Muscle layer of colon (tissue), 2 donors: ENCODE results near the gene ULK1.

Experiments used
- H3K27ac ChIP-seq: one replicate; pipeline ENCODE4 v1.7.0; 2013; ENCODE audit warnings: low read depth, mild to moderate bottlenecking, low read length, moderate library complexity
- H3K27me3 ChIP-seq, 2 donors: one replicate each; pipeline ENCODE4 v1.7.0; 2013; ENCODE audit warnings: low read length in 2 of 2, mild to moderate bottlenecking in 2 of 2; ENCODE audit not compliant: insufficient read depth in 2 of 2, control insufficient read depth in 1 of 2
- H3K36me3 ChIP-seq: one replicate; pipeline ENCODE4 v1.7.0; 2013; ENCODE audit warnings: mild to moderate bottlenecking, low read length; ENCODE audit not compliant: insufficient read depth
- H3K4me1 ChIP-seq: one replicate; pipeline ENCODE4 v1.7.0; 2013; ENCODE audit warnings: mild to moderate bottlenecking, low read length; ENCODE audit not compliant: insufficient read depth
- H3K4me3 ChIP-seq, 2 donors: one replicate each; pipeline ENCODE4 v1.7.0; 2013; ENCODE audit warnings: low read length in 2 of 2, low read depth in 1 of 2, mild to moderate bottlenecking in 1 of 2, moderate library complexity in 1 of 2
- H3K9ac ChIP-seq: one replicate; pipeline ENCODE4 v1.7.0; 2013; ENCODE audit warnings: low read length
- H3K9me3 ChIP-seq: one replicate; pipeline ENCODE4 v1.7.0; 2013; ENCODE audit warnings: mild to moderate bottlenecking, low read length
- donor health status: abdominal sarcoma.
- donor health status: Adenocarcinoma of cecum.

ULK1 gene

DNA sequence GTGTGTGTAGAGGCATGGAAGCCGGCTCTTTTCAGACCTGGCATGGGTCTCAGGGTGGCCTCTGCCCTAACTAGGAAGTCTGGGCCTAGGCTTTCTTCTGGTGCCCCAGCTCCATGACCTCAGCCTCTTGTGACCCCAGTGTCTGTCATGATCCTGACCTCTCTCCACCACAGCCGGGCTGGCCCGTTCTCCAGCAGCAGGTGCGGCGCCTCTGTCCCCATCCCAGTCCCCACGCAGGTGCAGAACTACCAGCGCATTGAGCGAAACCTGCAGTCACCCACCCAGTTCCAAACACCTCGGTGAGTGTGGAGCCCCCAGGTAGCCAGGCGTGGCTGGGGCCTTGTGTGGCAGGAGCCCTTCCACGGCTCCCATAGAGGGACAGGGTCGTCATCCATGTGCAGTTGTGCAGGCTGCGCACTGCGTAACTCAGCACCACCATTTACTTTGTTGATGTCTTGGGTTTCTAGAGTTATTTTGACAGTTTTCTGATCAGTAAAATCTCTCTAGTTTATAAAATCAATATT, 19.8 kb downstream of the ULK1 start:
- Histone ChIP-seq H3K27me3 (no peaks in the 10 kb centered on the region), H3K4me3 (no peak overlapping the region), H3K9me3 (no peaks in the 10 kb centered on the region), H3K4me1 (peaks cover 15% of the 10 kb centered on the region), H3K36me3 (peaks cover 61% of the 10 kb centered on the region), H3K9ac (no peak overlapping the region), H3K27ac (no peak overlapping the region)

GRCh38 chr12:131915000-131915689, 20.7 kb downstream of the ULK1 start:
- peaks cover 59% of the 10 kb centered on the region for H3K36me3 ChIP-seq
- H3K4me1 ChIP-seq: peaks cover 15% of the 10 kb centered on the region
- H3K4me3 ChIP-seq: no peak overlapping the region
- H3K9me3 ChIP-seq: no peaks in the 10 kb centered on the region
- H3K27ac ChIP-seq: no peak overlapping the region
- H3K27me3 ChIP-seq: no peaks in the 10 kb centered on the region
- H3K9ac ChIP-seq: no peak overlapping the region

DNA sequence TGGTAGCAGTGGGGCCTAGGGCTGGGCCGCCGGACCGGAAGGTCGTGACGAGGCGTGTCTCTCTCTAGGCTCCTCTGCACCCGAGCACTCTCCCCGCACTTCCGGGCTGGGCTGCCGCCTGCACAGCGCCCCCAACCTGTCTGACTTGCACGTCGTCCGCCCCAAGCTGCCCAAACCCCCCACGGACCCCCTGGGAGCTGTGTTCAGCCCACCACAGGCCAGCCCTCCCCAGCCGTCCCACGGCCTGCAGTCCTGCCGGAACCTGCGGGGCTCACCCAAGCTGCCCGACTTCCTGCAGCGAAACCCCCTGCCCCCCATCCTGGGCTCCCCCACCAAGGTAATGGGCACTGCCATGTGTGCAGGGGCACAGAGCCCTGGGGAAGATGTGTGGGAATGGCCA, 21.4 kb downstream of the ULK1 start:
- H3K9ac ChIP-seq: no peak overlapping the region
- H3K4me1 ChIP-seq: peaks cover 15% of the 10 kb centered on the region
- no peak overlapping the region for H3K27ac ChIP-seq
- no peaks in the 10 kb centered on the region for H3K9me3 ChIP-seq
- peaks cover 56% of the 10 kb centered on the region for H3K36me3 ChIP-seq
- no peak overlapping the region for H3K4me3 ChIP-seq
- H3K27me3 ChIP-seq: no peaks in the 10 kb centered on the region

- Histone ChIP-seq H3K9ac (no peak overlapping the region), H3K4me3 (no peak overlapping the region), H3K9me3 (no peaks in the 10 kb centered on the region), H3K27me3 (no peaks in the 10 kb centered on the region), H3K4me1 (peaks cover 15% of the 10 kb centered on the region), H3K27ac (no peak overlapping the region), H3K36me3 (peaks cover 56% of the 10 kb centered on the region)
Observed at GRCh38 chr12:131916306-131917138, 22.1 kb downstream of the ULK1 start.

GRCh38 chr12:131917139-131917710, 22.8 kb downstream of the ULK1 start:
- no peak overlapping the region for H3K9ac ChIP-seq
- H3K4me3 ChIP-seq: no peak overlapping the region
- no peak overlapping the region for H3K27ac ChIP-seq
- peaks cover 53% of the 10 kb centered on the region for H3K36me3 ChIP-seq
- H3K27me3 ChIP-seq: no peaks in the 10 kb centered on the region
- H3K4me1 ChIP-seq: peaks cover 8% of the 10 kb centered on the region
- no peaks in the 10 kb centered on the region for H3K9me3 ChIP-seq

DNA sequence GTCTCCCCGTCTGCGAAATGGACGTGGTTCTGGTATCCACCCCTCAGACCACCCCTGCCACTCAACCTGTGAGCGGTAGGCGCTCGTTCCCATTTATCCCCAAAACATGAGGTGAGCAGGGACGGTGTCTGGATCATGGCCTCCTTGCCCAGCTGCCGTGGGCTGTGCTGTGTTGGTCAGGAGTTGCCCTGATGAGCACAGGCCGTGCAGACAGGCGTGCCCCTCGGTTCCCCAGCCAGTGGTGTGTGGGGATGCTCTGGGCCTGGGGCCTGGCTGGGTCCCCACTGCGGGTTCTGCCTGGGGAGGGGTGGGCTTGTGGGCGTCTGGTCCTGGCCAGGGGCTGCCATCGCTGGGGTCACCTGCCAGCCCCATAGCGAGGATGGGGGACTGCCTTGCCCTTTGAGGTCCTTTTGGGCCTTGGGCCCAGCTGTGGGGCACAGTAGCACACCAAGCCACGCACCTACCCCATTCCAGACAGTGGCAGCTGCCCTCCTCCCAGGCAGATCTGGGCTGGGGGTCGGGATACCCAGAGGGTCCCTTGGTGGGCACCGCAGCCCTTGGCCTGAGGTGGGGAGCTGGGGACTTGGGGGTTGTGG, 23.4 kb downstream of the ULK1 start:
- H3K27me3 ChIP-seq: no peaks in the 10 kb centered on the region
- H3K9me3 ChIP-seq: no peaks in the 10 kb centered on the region
- peaks cover 50% of the 10 kb centered on the region for H3K36me3 ChIP-seq
- no peak overlapping the region for H3K4me3 ChIP-seq
- peaks cover 2% of the 10 kb centered on the region for H3K4me1 ChIP-seq
- no peak overlapping the region for H3K27ac ChIP-seq
- H3K9ac ChIP-seq: no peak overlapping the region

DNA sequence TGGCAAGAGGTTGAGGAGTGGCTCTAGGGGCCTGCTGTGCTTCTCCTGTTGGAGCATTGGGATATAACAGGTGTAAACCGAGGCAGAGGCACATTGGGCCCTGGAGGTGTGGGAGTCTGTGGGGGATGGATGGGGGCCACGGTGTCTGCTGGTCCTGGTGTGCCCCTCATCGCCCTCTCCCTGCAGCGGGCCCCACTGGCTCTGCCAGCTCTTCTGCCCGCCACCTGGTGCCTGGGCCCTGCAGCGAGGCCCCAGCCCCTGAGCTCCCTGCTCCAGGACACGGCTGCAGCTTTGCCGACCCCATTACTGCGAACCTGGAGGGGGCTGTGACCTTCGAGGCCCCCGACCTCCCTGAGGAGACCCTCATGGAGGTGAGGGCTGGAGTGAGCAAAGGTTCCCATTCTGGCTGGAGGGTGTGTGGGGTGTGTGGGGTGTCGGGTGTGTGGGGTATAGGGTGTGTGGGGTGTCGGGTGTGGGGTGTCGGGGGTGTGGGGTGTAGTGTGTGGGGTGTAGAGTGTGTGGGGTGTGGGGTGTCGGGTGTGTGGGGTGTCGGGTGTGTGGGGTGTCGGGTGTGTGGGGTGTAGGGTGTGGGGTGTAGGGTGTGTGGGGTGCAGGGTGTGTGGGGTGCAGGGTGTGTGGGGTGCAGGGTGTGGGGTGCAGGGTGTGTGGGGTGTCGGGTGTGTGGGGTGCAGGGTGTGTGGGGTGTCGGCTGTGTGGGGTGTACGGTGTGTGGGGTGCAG, 24.1 kb downstream of the ULK1 start:
- peaks cover 50% of the 10 kb centered on the region for H3K36me3 ChIP-seq
- H3K4me1 ChIP-seq: no peaks in the 10 kb centered on the region
- no peak overlapping the region for H3K4me3 ChIP-seq
- no peak overlapping the region for H3K9ac ChIP-seq
- no peaks in the 10 kb centered on the region for H3K27me3 ChIP-seq
- no peak overlapping the region for H3K27ac ChIP-seq
- no peaks in the 10 kb centered on the region for H3K9me3 ChIP-seq

GRCh38 chr12:131919051-131919347, 24.6 kb downstream of the ULK1 start:
- H3K27ac ChIP-seq: no peak overlapping the region
- no peak overlapping the region for H3K4me3 ChIP-seq
- H3K36me3 ChIP-seq: peaks cover 46% of the 10 kb centered on the region
- no peak overlapping the region for H3K9ac ChIP-seq
- no peaks in the 10 kb centered on the region for H3K27me3 ChIP-seq
- no peaks in the 10 kb centered on the region for H3K4me1 ChIP-seq
- no peaks in the 10 kb centered on the region for H3K9me3 ChIP-seq

GRCh38 chr12:131919366-131920156, 25.1 kb downstream of the ULK1 start:
- Histone ChIP-seq H3K27me3 (no peaks in the 10 kb centered on the region), H3K4me3 (no peak overlapping the region), H3K36me3 (peaks cover 40% of the 10 kb centered on the region), H3K27ac (no peak overlapping the region), H3K9me3 (no peaks in the 10 kb centered on the region), H3K4me1 (no peaks in the 10 kb centered on the region), H3K9ac (no peak overlapping the region)

GRCh38 chr12:131920157-131920508, 25.7 kb downstream of the ULK1 start:
- no peak overlapping the region for H3K4me3 ChIP-seq
- no peak overlapping the region for H3K9ac ChIP-seq
- H3K36me3 ChIP-seq: peaks cover 34% of the 10 kb centered on the region
- no peaks in the 10 kb centered on the region for H3K27me3 ChIP-seq
- H3K9me3 ChIP-seq: no peaks in the 10 kb centered on the region
- H3K4me1 ChIP-seq: no peaks in the 10 kb centered on the region
- H3K27ac ChIP-seq: no peak overlapping the region
